Spleen (tissue), 11 donors: ENCODE results near the gene CANT1. TPM values are rescaled to one million over a fixed set of nuclear protein-coding genes. Genes with fewer than 3 reads are reported as not detected.
A peak's percentile ranks its signal among the peaks of the same experiment; 100 is the strongest.
"Not testable (repeated sequence)": the region's sequence is repeated elsewhere in the genome, so short reads cannot be mapped to it uniquely, and the experiment has no call there.

Source experiments
- DNase-seq: peaks from one replicate; pipeline ENCODE4 v3.0.0-alpha.2; 2020
- H3K27ac ChIP-seq, 8 donors: fragments of 200-600 bp; sonication (generic) in 7 of 8; 1 replicate in 4 of 8; 2 replicates in 4 of 8; pipeline versions ENCODE4 v1.5.0 to v1.8.0; 2016 to 2021; ENCODE audit warnings: inconsistent platforms in 4 of 8, mild to moderate bottlenecking in 4 of 8, moderate library complexity in 1 of 8
- H3K27me3 ChIP-seq, 7 donors: fragments of 200-600 bp; sonication (generic) in 6 of 7; replicated peaks in 1 of 7; 1 replicate in 4 of 7; 2 replicates in 3 of 7; pipeline versions ENCODE4 v1.5.0 to v1.8.0; 2016 to 2021; ENCODE audit warnings: inconsistent platforms in 3 of 7, mild to moderate bottlenecking in 1 of 7
- H3K36me3 ChIP-seq, 6 donors: fragments of 200-600 bp; sonication (generic) in 5 of 6; 1 replicate in 4 of 6; 2 replicates in 2 of 6; pipeline versions ENCODE4 v1.5.0 to v1.8.0; 2016 to 2021; ENCODE audit warnings: inconsistent platforms in 2 of 6
- H3K4me1 ChIP-seq, 6 donors: fragments of 200-600 bp; sonication (generic) in 5 of 6; 1 replicate in 3 of 6; 2 replicates in 3 of 6; pipeline versions ENCODE4 v1.5.0 to v1.8.0; 2016 to 2021; ENCODE audit warnings: inconsistent platforms in 3 of 6
- H3K4me3 ChIP-seq, 8 donors: fragments of 200-600 bp; sonication (generic) in 7 of 8; 1 replicate in 4 of 8; 2 replicates in 4 of 8; pipeline versions ENCODE4 v1.5.0 to v1.8.0; 2016 to 2021; ENCODE audit warnings: inconsistent platforms in 4 of 8, mild to moderate bottlenecking in 4 of 8, moderate library complexity in 2 of 8
- H3K9me3 ChIP-seq, 8 donors: fragments of 200-600 bp; sonication (generic) in 7 of 8; 1 replicate in 4 of 8; 2 replicates in 4 of 8; pipeline versions ENCODE4 v1.5.0 to v1.8.0; 2016 to 2021; ENCODE audit warnings: inconsistent platforms in 4 of 8
- POLR2A ChIP-seq, 3 donors: fragments of 450-650 bp; IDR thresholded peaks; one replicate each; pipeline ENCODE4 v1.5.1; 2017; ENCODE audit warnings: antibody characterized with exemption in 3 of 3, mild to moderate bottlenecking in 1 of 3
- POLR2AphosphoS5 ChIP-seq, 3 donors: sonication (generic); formaldehyde crosslinking; IDR thresholded peaks; one replicate each; pipeline ENCODE4 v1.5.1; 2017; ENCODE audit warnings: antibody characterized with exemption in 3 of 3
- WGBS, 5 donors: extraction: QIAGEN DNeasy Blood & Tissue Kit in 3 of 5; methylation state at CpG; one replicate each; pipeline versions ENCODE4 v1.1.5 to v1.1.7; 2013 to 2018; 5-methylcytosine and 5-hydroxymethylcytosine counted together
- intact Hi-C: fragments of 100-400 bp; cut with DNase I; formaldehyde crosslinking; loops from one replicate; pipeline ENCODE4 v1.15.0; 2023; ENCODE audit warnings: low total_unique reads
- polyA plus RNA-seq, 3 donors: library from polyadenylated mRNA; stranded (reverse); fragments of 200-250 nt; gene quantifications; one replicate each; pipeline ENCODE4 v1.2.1, GENCODE V29; 2013
- total RNA-seq, 7 donors: library from RNA; depleted of rRNA in 3 of 7; stranded (reverse); fragments of >200 nt in 3 of 7; fragmentation: NEBNext Ultra II Directional in 4 of 7; extraction: Animal tissue kit (Norgen Biotek cat#: 25700) in 4 of 7; gene quantifications; one replicate each; pipeline versions ENCODE4 v1.1.0 to v1.2.1, GENCODE V29; 2016 to 2021
- TF ChIP-seq, protein P1 (sequence below), 11 experiments: fragments of 200-600 bp in 7 of 11; fragments of 450-650 bp in 4 of 11; sonication (generic) in 4 of 11; IDR thresholded peaks in 8 of 11; conservative IDR thresholded peaks in 3 of 11; 1 replicate in 7 of 11; 2 replicates in 4 of 11; pipeline versions ENCODE4 v1.4.0 to v1.8.0; 2016 to 2021; ENCODE audit warnings: antibody characterized with exemption in 11 of 11, inconsistent platforms in 4 of 11, mild to moderate bottlenecking in 1 of 11
- donor health status: healthy with polysubstance abuse.
- donor health status: DM: no; HTN: no; CAD: no; lungs with moderate emphysema.
- donor health status: DM: no; HTN: no; CAD: no.
- donor health status: Bipolar disorder and iron deficiency.
- donor health status: healthy.
- donor health status: DM: no; HTN: no; CAD: no.
- donor health status: DM: yes; HTN: yes; CAD: no.

CANT1 gene
- total and polyA plus RNA-seq, 10 donors, result 11.2 to 76.6 (median 50.2) TPM

- WGBS, 5 donors, result 83 to 94% (median 88%) methylated on average over 2 of the region's 2 CpGs
Measured at GRCh38 chr17:78950870-78951269, 58.7 kb downstream of the CANT1 start.

GRCh38 chr17:78947235-78948149, 62.1 kb downstream of the CANT1 start:
- no peak overlapping the region for H3K4me3 ChIP-seq
- TF ChIP-seq, protein P1, sequence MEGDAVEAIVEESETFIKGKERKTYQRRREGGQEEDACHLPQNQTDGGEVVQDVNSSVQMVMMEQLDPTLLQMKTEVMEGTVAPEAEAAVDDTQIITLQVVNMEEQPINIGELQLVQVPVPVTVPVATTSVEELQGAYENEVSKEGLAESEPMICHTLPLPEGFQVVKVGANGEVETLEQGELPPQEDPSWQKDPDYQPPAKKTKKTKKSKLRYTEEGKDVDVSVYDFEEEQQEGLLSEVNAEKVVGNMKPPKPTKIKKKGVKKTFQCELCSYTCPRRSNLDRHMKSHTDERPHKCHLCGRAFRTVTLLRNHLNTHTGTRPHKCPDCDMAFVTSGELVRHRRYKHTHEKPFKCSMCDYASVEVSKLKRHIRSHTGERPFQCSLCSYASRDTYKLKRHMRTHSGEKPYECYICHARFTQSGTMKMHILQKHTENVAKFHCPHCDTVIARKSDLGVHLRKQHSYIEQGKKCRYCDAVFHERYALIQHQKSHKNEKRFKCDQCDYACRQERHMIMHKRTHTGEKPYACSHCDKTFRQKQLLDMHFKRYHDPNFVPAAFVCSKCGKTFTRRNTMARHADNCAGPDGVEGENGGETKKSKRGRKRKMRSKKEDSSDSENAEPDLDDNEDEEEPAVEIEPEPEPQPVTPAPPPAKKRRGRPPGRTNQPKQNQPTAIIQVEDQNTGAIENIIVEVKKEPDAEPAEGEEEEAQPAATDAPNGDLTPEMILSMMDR (IDR thresholded peaks at IDR 0.05 in 8 of 11, conservative IDR thresholded peaks at IDR 0.05 in 3 of 11), result no peak
- peak in 1 of 3 donors; percentile 44 for TF ChIP-seq POLR2AphosphoS5 (IDR thresholded peaks at IDR 0.05)
- DNase-seq, result no peak
- 64 to 81% (median 76%) methylated on average over 15 to 18 of the region's 18 CpGs for WGBS, 5 donors
- H3K27ac ChIP-seq, result peak overlapping the region in 7 of 8 donors; percentile 34 to 73 (median 58)
- H3K4me1 ChIP-seq, result peaks cover 6 to 28% (median 16%) of the 10 kb centered on the region in 6 donors
- intact Hi-C loops, result no loop called here
- peaks cover 0 to 4% (median 0%) of the 10 kb centered on the region in 7 donors for H3K27me3 ChIP-seq
- peaks cover 0 to 24% (median 17%) of the 10 kb centered on the region in 8 donors for H3K9me3 ChIP-seq
- H3K36me3 ChIP-seq, result no peaks in the 10 kb centered on the region

More at GRCh38 chr17:78950870-78951269, 58.7 kb downstream of the CANT1 start:
- intact Hi-C loops, result no loop called here
- Histone ChIP-seq H3K27ac (no peak overlapping the region), H3K27me3 (peaks cover 0 to 6% (median 0%) of the 10 kb centered on the region in 7 donors), H3K36me3 (no peaks in the 10 kb centered on the region), H3K4me3 (no peak overlapping the region), H3K9me3 (peaks cover 0 to 24% (median 17%) of the 10 kb centered on the region in 8 donors), H3K4me1 (peaks cover 6 to 28% (median 16%) of the 10 kb centered on the region in 6 donors)
- DNase-seq, result no peak
- TF ChIP-seq POLR2A (IDR thresholded peaks at IDR 0.05), result no peak
- no peak for TF ChIP-seq POLR2AphosphoS5 (IDR thresholded peaks at IDR 0.05)
- TF ChIP-seq, protein P1 (IDR thresholded peaks at IDR 0.05 in 8 of 11, conservative IDR thresholded peaks at IDR 0.05 in 3 of 11), result no peak

GRCh38 chr17:78946631-78947030, 62.9 kb downstream of the CANT1 start:
- Histone ChIP-seq H3K4me1 (peaks cover 2 to 20% (median 13%) of the 10 kb centered on the region in 6 donors), H3K9me3 (peaks cover 0 to 22% (median 17%) of the 10 kb centered on the region in 8 donors), H3K4me3 (no peak overlapping the region), H3K27ac (peak overlapping the region in 3 of 8 donors; percentile 54 to 69 (median 56)), H3K36me3 (no peaks in the 10 kb centered on the region), H3K27me3 (no peaks in the 10 kb centered on the region)
- intact Hi-C loops, result no loop called here
- no peak for TF ChIP-seq POLR2A (IDR thresholded peaks at IDR 0.05)
- TF ChIP-seq POLR2AphosphoS5 (IDR thresholded peaks at IDR 0.05), result no peak
- TF ChIP-seq, protein P1 (IDR thresholded peaks at IDR 0.05 in 8 of 11, conservative IDR thresholded peaks at IDR 0.05 in 3 of 11), result no peak
- no peak for DNase-seq
- 59 to 80% (median 69%) methylated on average over 8 of the region's 8 CpGs for WGBS, 5 donors

DNA sequence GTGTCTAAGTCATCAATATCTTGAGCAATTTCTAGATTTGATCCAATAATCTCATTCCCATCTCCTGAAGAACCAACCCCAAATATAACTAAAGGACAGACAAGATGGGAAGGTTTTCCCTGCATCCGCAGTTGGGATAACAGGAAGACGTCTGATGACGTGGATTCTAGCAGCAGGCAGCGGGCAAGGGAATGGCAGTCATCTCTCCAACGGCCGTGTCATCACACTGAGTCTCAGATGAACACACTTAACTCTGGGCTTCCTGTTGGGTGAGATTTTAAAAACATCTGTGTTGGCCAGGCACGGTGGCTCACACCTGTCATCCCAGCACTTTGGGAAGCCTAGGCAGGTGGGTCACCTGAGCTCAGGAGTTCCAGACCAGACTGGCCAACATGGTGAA, 63.4 kb downstream of the CANT1 start:
- Histone ChIP-seq H3K27ac (peak overlapping the region in 1 of 8 donors; percentile 56), H3K4me1 (peaks cover 0 to 19% (median 12%) of the 10 kb centered on the region in 6 donors), H3K9me3 (peaks cover 0 to 17% (median 13%) of the 10 kb centered on the region in 8 donors), H3K27me3 (no peaks in the 10 kb centered on the region), H3K36me3 (no peaks in the 10 kb centered on the region), H3K4me3 (no peak overlapping the region)
- no peak for DNase-seq
- 68 to 77% (median 72%) methylated on average over 7 of the region's 7 CpGs for WGBS, 5 donors
- intact Hi-C loops, result no loop called here
- TF ChIP-seq, protein P1 (IDR thresholded peaks at IDR 0.05 in 8 of 11, conservative IDR thresholded peaks at IDR 0.05 in 3 of 11), result no peak
- TF ChIP-seq POLR2A (IDR thresholded peaks at IDR 0.05) (no peak), POLR2AphosphoS5 (IDR thresholded peaks at IDR 0.05) (no peak)

- intact Hi-C loops, H3K36me3 ChIP-seq, H3K27ac ChIP-seq, H3K4me3 ChIP-seq, DNase-seq, H3K27me3 ChIP-seq: not testable (repeated sequence)
- Histone ChIP-seq H3K4me1 (peaks cover 0 to 20% (median 14%) of the 10 kb centered on the region in 6 donors), H3K9me3 (peaks cover 0 to 11% (median 7%) of the 10 kb centered on the region in 8 donors)
- 85 to 94% (median 91%) methylated on average over 12 of the region's 12 CpGs for WGBS, 5 donors
Measured at GRCh38 chr17:78945455-78945854, 64.1 kb downstream of the CANT1 start.
